ENCODE measurements around the gene HPS1.

GRCh38 chr10:98411768-98412167 is 35.0 kb downstream of the HPS1 start:
- no peak for TF ChIP-seq CTCF (IDR thresholded peaks at IDR 0.05)
- TF ChIP-seq POLR2A (IDR thresholded peaks at IDR 0.05) = no peak
